ENCODE data around the gene SLC38A7. TPM values are rescaled to one million over a fixed set of nuclear protein-coding genes. Genes with fewer than 3 reads are reported as not detected.

SLC38A7 gene
- total and polyA plus RNA-seq, 2 donors (not counting 1 experiment from before 2014, with no cell fraction given), result 8.3 to 23.9 TPM

DNA sequence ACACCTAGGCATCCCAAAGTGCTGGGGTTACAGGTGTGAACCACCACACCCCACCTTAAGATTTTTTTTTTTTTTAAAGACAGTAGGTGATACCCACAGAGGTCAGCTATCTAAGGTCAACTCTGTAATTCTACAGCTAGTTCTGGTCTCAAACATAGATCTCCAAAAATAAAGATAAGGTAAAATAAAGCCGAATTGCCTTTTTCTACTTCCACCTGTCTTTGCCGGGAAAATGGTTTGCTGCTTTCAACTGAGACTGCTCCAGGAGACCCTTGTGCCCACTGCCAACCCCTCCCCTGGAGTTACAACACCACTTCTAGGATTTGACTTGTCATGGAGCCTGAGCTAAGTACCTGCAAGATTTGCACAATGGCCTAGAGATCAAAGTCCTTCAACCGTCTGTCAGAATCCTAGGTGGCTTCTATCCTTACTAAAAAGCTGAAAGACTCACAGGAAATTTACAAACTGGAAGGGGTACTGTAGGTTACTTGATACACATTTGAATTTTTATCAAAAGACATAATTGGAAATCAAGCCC lies 50.2 kb downstream of the SLC38A7 start:
- peaks cover 4 to 6% of the 10 kb centered on the region in 2 donors for H3K4me1 ChIP-seq (ENCODE audit: control insufficient read depth in 2 of 2, insufficient read depth in 2 of 2, low read length in 2 of 2)
- ChIA-PET POLR2A (no interaction called here), CTCF (interaction anchor here (0.8 kb wide), 1 partner anchor 122 kb away, joined by 3 read pairs; no protein-coding TSS in a partner anchor)
- H3K9me3 Mint-ChIP-seq (ENCODE audit: insufficient read depth), result no peaks in the 10 kb centered on the region
- no peak overlapping the region for H3K27ac ChIP-seq (ENCODE audit: low read length in 2 of 2)
- H2AFZ ChIP-seq (ENCODE audit: insufficient read depth, low read depth, low read length, poor library complexity, severe bottlenecking), result no peak overlapping the region
- H3K4me1 Mint-ChIP-seq, result peaks cover 12% of the 10 kb centered on the region
- H3K27me3 ChIP-seq (replicated peaks in 1 of 4; ENCODE audit: control extremely low read depth in 1 of 4, control insufficient read depth in 3 of 4, insufficient read depth in 4 of 4, low read length in 3 of 4), result no peaks in the 10 kb centered on the region
- no peaks in the 10 kb centered on the region for H3K36me3 ChIP-seq (replicated peaks in 1 of 2; ENCODE audit: control extremely low read depth in 1 of 2, control insufficient read depth in 1 of 2, extremely low read depth in 1 of 2, insufficient read depth in 2 of 2, low read length in 1 of 2)
- H3K4me3 ChIP-seq (ENCODE audit: control extremely low read depth in 1 of 5, extremely low read depth in 1 of 5, insufficient read depth in 1 of 5, low read depth in 2 of 5, low read length in 4 of 5), result no peak overlapping the region
- peaks cover 3% of the 10 kb centered on the region for H3K27me3 Mint-ChIP-seq
- no peak overlapping the region for H3K9ac ChIP-seq (ENCODE audit: low read length)
- WGBS (ENCODE audit: insufficient coverage), result 100% methylated on average over 1 of the region's 3 CpGs
- no peak overlapping the region for H3K4me2 ChIP-seq (replicated peaks; ENCODE audit: low read depth, low read length, poor library complexity, severe bottlenecking)
- H4K20me1 ChIP-seq (ENCODE audit: control insufficient read depth, insufficient read depth, low read length, poor library complexity, severe bottlenecking), result no peaks in the 10 kb centered on the region
- no peak overlapping the region for H3K4me3 Mint-ChIP-seq
- no peak for ATAC-seq (ENCODE audit: low read depth)
- H3K9me3 ChIP-seq (ENCODE audit: control extremely low read depth in 1 of 3, control insufficient read depth in 2 of 3, insufficient read depth in 1 of 3, low read length in 2 of 3), result no peaks in the 10 kb centered on the region
- TF ChIP-seq, protein P1, sequence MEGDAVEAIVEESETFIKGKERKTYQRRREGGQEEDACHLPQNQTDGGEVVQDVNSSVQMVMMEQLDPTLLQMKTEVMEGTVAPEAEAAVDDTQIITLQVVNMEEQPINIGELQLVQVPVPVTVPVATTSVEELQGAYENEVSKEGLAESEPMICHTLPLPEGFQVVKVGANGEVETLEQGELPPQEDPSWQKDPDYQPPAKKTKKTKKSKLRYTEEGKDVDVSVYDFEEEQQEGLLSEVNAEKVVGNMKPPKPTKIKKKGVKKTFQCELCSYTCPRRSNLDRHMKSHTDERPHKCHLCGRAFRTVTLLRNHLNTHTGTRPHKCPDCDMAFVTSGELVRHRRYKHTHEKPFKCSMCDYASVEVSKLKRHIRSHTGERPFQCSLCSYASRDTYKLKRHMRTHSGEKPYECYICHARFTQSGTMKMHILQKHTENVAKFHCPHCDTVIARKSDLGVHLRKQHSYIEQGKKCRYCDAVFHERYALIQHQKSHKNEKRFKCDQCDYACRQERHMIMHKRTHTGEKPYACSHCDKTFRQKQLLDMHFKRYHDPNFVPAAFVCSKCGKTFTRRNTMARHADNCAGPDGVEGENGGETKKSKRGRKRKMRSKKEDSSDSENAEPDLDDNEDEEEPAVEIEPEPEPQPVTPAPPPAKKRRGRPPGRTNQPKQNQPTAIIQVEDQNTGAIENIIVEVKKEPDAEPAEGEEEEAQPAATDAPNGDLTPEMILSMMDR (IDR thresholded peaks at IDR 0.05), result no peak
- TF ChIP-seq EZH2 (IDR thresholded peaks at IDR 0.05; ENCODE audit: borderline replicate concordance, insufficient read depth, low read depth, low read length, poor library complexity, severe bottlenecking), result no peak
- peaks cover 3% of the 10 kb centered on the region for H3K79me2 ChIP-seq (ENCODE audit: control insufficient read depth, insufficient read depth, low read length)
- intact Hi-C loops (cut with micrococcal nuclease), result no loop called here
- no peak overlapping the region for H3K27ac Mint-ChIP-seq
- DNase-seq, result no peak

All from B cell (primary cell).